Activated CD8-positive, alpha-beta T cell treated with anti-CD3 and anti-CD28 coated beads for 36 hours (primary cell): Measurements from ENCODE around the gene MAP4K3. TPM values are rescaled to one million over a fixed set of nuclear protein-coding genes. Genes with fewer than 3 reads are reported as not detected.

ENCODE experiments used
- ATAC-seq: fragments of 200-7000 bp; cut with Tn5 transposase; one replicate; pipeline ENCODE4 v1.10.0; 2021; ENCODE audit warnings: mild to moderate bottlenecking, moderate library complexity
- CTCF ChIA-PET: fragments of 350-600 bp; sonication (Branson Sonifier 250); formaldehyde crosslinking; loops from one replicate; lab custom pipeline; 2021; ENCODE audit warnings: antibody characterized with exemption; lab: Charles Lee
- POLR2A ChIA-PET: fragments of 350-600 bp; sonication (Branson Sonifier 250); formaldehyde crosslinking; loops from one replicate; lab custom pipeline; 2021; ENCODE audit warnings: antibody characterized with exemption; lab: Charles Lee
- DNase-seq: peaks from one replicate; pipeline ENCODE4 v3.0.0-alpha.2; 2020
- H3K27ac Mint-ChIP-seq: one replicate; pipeline ENCODE4 v1.8.0; 2021; ENCODE audit warnings: mild to moderate bottlenecking, mixed read lengths
- H3K27me3 Mint-ChIP-seq: one replicate; pipeline ENCODE4 v1.8.0; 2021; ENCODE audit warnings: mixed read lengths
- H3K36me3 Mint-ChIP-seq: one replicate; pipeline ENCODE4 v1.8.0; 2021; ENCODE audit warnings: low read depth, mixed read lengths
- H3K4me1 Mint-ChIP-seq: one replicate; pipeline ENCODE4 v1.8.0; 2021; ENCODE audit warnings: low read depth, mixed read lengths
- H3K4me3 Mint-ChIP-seq: one replicate; pipeline ENCODE4 v1.8.0; 2021; ENCODE audit warnings: mild to moderate bottlenecking, moderate library complexity, mixed read lengths
- H3K9me3 Mint-ChIP-seq: one replicate; pipeline ENCODE4 v1.8.0; 2021; ENCODE audit warnings: mixed read lengths
- intact Hi-C: fragments of 100-400 bp; cut with micrococcal nuclease; formaldehyde crosslinking; loops from one replicate; pipeline ENCODE4 v1.10.0; 2022
- total RNA-seq, 2 experiments: library from RNA; stranded (reverse); gene quantifications; one replicate each; pipeline ENCODE4 v1.2.3, GENCODE V29; 2021
- TF ChIP-seq, protein P1 (sequence below): fragments of 200-600 bp; IDR thresholded peaks from one replicate; pipeline ENCODE4 v1.8.0; 2022; ENCODE audit warnings: antibody characterized with exemption, mild to moderate bottlenecking

Gene MAP4K3
- total RNA-seq, 2 experiments from 2014 or later: 6.5 to 12.5 TPM

DNA sequence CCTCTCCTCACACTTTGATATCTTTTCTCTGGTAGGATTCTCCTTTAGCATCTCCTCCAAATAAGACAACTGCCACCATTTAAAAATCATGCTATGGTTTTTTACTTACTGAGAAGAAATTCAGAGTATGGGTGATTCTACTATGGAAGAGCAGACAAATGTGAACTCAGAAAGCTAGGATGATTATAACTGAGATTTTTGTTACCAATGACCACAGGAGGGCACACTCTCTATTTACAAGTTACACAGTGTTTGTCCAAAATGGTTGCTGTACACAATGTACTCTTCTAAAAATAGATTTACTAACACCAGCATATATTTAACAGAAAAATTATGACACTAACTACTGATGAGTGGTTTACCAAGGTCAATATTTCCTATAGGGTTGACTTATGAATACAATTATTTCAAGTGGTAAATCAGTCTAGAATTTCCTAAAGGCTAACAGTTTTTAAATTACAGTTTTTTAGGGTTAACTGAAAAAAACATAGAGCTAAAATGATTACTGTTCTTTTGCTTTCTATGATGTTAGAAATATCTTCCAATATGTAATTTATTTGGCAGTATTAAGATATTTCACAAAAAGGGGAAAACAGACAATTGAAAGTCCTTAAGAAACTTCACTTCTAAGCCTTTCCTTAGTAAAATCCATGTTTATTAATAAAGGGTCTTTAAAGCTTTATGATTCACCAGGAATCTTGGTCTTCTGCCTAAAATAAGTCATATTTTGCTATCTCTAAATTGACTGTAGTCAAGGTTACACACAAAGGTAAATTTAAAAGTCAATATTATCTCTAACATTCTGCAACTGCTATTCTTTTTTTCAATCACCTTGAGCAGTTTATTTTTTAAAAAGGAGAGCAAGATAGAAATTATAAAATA lies 57.2 kb downstream of the MAP4K3 start:
- Mint-ChIP-seq H3K9me3 (peaks cover 2% of the 10 kb centered on the region), H3K36me3 (peaks cover 11% of the 10 kb centered on the region), H3K27me3 (no peaks in the 10 kb centered on the region), H3K4me3 (no peak overlapping the region), H3K27ac (no peak overlapping the region), H3K4me1 (peaks cover 26% of the 10 kb centered on the region)
- ChIA-PET POLR2A (no interaction called here), CTCF (interaction anchor here (0.7 to 6.0 kb wide), 24 partner anchors 9 to 414 kb away, joined by 3 to 41 read pairs (median 4); partner anchors contain the start of gene MAP4K3)
- ATAC-seq (peak; percentile 55), DNase-seq (no peak)
- intact Hi-C loops: loop anchor here (2.0 kb wide), 1 partner anchor 133 kb away; no protein-coding TSS in a partner anchor
- TF ChIP-seq, protein P1, sequence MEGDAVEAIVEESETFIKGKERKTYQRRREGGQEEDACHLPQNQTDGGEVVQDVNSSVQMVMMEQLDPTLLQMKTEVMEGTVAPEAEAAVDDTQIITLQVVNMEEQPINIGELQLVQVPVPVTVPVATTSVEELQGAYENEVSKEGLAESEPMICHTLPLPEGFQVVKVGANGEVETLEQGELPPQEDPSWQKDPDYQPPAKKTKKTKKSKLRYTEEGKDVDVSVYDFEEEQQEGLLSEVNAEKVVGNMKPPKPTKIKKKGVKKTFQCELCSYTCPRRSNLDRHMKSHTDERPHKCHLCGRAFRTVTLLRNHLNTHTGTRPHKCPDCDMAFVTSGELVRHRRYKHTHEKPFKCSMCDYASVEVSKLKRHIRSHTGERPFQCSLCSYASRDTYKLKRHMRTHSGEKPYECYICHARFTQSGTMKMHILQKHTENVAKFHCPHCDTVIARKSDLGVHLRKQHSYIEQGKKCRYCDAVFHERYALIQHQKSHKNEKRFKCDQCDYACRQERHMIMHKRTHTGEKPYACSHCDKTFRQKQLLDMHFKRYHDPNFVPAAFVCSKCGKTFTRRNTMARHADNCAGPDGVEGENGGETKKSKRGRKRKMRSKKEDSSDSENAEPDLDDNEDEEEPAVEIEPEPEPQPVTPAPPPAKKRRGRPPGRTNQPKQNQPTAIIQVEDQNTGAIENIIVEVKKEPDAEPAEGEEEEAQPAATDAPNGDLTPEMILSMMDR: peak; percentile 67

DNA sequence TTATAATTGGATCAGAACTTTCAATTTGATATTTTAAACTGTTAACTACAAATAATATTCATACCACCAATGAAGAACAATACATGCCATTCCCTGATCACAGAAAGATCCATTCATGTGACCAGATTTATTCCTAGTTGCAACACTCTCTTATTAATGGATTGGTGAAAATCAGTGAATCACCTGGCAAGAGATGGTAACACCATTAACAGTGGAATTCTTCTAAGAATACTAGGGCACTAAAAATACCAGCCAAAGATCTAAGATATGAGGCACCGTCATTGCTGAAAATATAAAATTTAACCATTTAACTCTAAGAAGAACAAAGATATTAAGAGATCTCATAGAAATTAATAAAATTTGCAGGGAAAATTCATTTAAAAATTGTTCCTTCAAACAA lies 58.1 kb downstream of the MAP4K3 start:
- Mint-ChIP-seq H3K27me3 (no peaks in the 10 kb centered on the region), H3K36me3 (peaks cover 14% of the 10 kb centered on the region), H3K4me3 (no peak overlapping the region), H3K27ac (no peak overlapping the region), H3K9me3 (peaks cover 2% of the 10 kb centered on the region), H3K4me1 (peaks cover 26% of the 10 kb centered on the region)
- no peak for DNase-seq
- no peak for ATAC-seq
- POLR2A ChIA-PET: no interaction called here
- CTCF ChIA-PET: interaction anchor here (0.7 to 6.0 kb wide), 16 partner anchors 9 to 415 kb away, joined by 3 to 41 read pairs (median 4); no protein-coding TSS in a partner anchor
- TF ChIP-seq, protein P1: no peak
- intact Hi-C loops: loop anchor here (2.0 kb wide), 1 partner anchor 134 kb away; no protein-coding TSS in a partner anchor

DNA sequence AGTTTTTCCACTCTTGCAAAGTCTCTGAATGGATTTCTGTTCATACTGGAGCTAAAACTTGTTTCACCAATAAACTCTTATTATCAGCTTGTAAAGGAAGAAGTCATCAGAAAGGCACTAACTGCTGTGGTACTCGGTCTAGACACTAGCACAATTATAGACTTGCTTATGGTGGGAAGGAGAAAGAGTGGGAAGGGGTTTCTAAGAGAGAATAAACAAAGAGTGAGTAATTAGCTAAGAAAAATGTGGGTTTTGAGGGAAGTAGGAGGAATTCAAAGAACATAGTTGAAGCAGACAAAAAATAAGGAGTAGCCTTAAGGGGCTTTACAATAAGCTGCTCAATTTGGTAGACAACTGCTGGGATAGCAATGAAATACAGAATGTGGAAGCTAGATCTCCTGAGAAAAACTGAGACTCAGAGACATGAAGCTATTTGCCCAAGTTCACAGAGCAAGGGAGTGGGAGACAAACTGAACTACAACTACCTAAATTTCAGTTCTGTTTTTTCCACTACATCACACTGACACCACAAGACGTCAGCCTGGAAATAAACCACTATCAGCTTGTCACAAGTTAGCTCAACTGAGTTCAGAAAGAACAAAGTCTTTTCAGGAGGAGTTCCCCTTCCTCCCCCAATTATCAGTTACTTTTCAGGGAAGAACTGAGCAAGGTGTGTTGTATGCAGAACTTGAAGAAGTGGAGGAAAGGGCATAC lies 59.7 kb downstream of the MAP4K3 start:
- DNase-seq (peak; percentile 57), ATAC-seq (peak; percentile 77)
- H3K4me3 Mint-ChIP-seq: no peak overlapping the region
- ChIA-PET CTCF (interaction anchor here (0.6 to 6.0 kb wide), 6 partner anchors 10 to 430 kb away, joined by 3 to 41 read pairs (median 4); no protein-coding TSS in a partner anchor), POLR2A (no interaction called here)
- peaks cover 24% of the 10 kb centered on the region for H3K36me3 Mint-ChIP-seq
- H3K27ac Mint-ChIP-seq: peak overlapping the region; percentile 73
- H3K27me3 Mint-ChIP-seq: no peaks in the 10 kb centered on the region
- H3K4me1 Mint-ChIP-seq: peaks cover 21% of the 10 kb centered on the region
- peaks cover 13% of the 10 kb centered on the region for H3K9me3 Mint-ChIP-seq
- TF ChIP-seq, protein P1: no peak
- intact Hi-C loops: no loop called here

DNA sequence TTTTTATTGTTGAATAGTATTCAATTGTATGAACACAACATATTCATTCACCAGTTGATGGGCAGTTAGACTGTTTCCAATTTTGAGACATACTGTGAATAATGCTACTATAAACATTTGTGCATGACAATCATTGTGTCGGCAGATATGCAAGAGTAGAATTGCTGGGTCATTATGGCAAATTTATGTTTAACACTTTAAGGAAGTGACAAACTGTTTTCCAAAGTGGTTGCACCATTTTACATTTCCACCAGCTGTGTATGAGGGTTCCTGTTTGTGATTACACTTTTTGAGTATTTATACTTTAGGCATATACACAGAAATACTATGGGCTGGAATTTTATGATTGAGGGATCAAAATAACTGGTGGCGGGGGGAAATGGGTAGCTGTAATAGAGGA lies 61.2 kb downstream of the MAP4K3 start:
- ChIA-PET POLR2A (no interaction called here), CTCF (interaction anchor here (1.0 to 6.0 kb wide), 2 partner anchors 321 to 354 kb away, joined by 3 to 41 read pairs; no protein-coding TSS in a partner anchor)
- no peak for ATAC-seq
- H3K4me1 Mint-ChIP-seq: peaks cover 19% of the 10 kb centered on the region
- intact Hi-C loops: no loop called here
- H3K27ac Mint-ChIP-seq: no peak overlapping the region
- peaks cover 24% of the 10 kb centered on the region for H3K36me3 Mint-ChIP-seq
- TF ChIP-seq, protein P1: no peak
- peaks cover 13% of the 10 kb centered on the region for H3K9me3 Mint-ChIP-seq
- H3K27me3 Mint-ChIP-seq: no peaks in the 10 kb centered on the region
- no peak for DNase-seq
- no peak overlapping the region for H3K4me3 Mint-ChIP-seq
